Measurements from ENCODE around the gene NR2F1-AS1. TPM values are rescaled to one million over a fixed set of nuclear protein-coding genes. Genes with fewer than 3 reads are reported as not detected.
"Not testable (repeated sequence)": the region's sequence is repeated elsewhere in the genome, so short reads cannot be mapped to it uniquely, and the experiment has no call there.

Gene NR2F1-AS1
- total and polyA plus RNA-seq, 4 donors: 2.0 to 4.0 (median 2.1) TPM

DNA sequence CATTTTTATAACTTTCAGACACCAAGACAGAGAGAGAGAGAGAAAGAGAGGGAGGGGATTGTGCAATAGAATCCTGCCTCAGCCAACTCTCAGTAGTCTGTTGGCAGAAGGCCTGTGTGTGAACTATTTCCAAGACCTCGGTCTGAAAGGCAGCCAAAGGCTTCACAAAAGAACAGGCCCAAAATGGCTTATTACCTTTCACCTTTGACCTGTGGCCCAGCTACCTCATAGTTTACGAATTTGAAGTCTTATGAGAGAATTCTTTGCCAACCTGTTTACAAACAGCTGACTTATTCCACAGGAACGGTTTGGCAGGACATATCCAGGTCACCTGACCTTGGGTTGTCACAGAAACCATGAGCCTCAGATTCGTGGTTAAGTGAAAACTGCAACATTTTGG is 48.6 kb downstream of the NR2F1-AS1 start:
- peak; percentile 34 for DNase-seq (ENCODE audit: low spot score)
- Histone ChIP-seq H3K4me3 (ENCODE audit: low read depth in 1 of 3, low read length in 3 of 3) (no peak overlapping the region), H3K9ac (ENCODE audit: low read depth in 1 of 2, low read length in 2 of 2) (no peak overlapping the region), H3K36me3 (ENCODE audit: control insufficient read depth in 4 of 4, insufficient read depth in 3 of 4, low read depth in 1 of 4, low read length in 3 of 4) (no peaks in the 10 kb centered on the region), H3K27me3 (ENCODE audit: control insufficient read depth in 4 of 4, insufficient read depth in 4 of 4, low read length in 3 of 4) (no peaks in the 10 kb centered on the region), H3K4me1 (ENCODE audit: control insufficient read depth in 4 of 4, insufficient read depth in 4 of 4, low read length in 3 of 4) (peaks cover 0 to 7% (median 4%) of the 10 kb centered on the region in 4 donors), H3K9me3 (ENCODE audit: control insufficient read depth in 4 of 4, low read length in 3 of 4) (no peaks in the 10 kb centered on the region), H3K27ac (ENCODE audit: low read depth in 1 of 2, low read length in 2 of 2) (peak overlapping the region; percentile 44 to 72)
- peak; percentile 71 for TF ChIP-seq FOXA1 (IDR thresholded peaks at IDR 0.05)
- TF ChIP-seq ATF3 (IDR thresholded peaks at IDR 0.05): no peak
- no peak for TF ChIP-seq HNF4G (IDR thresholded peaks at IDR 0.05)
- peak in 1 of 2 donors; percentile 20 for TF ChIP-seq EGR1 (IDR thresholded peaks at IDR 0.05; ENCODE audit: low read depth in 2 of 2)
- TF ChIP-seq NR2F2 (IDR thresholded peaks at IDR 0.05): peak; percentile 100
- no peak for TF ChIP-seq TAF1 (conservative IDR thresholded peaks at IDR 0.05)
- TF ChIP-seq, protein P1, sequence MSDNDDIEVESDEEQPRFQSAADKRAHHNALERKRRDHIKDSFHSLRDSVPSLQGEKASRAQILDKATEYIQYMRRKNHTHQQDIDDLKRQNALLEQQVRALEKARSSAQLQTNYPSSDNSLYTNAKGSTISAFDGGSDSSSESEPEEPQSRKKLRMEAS (IDR thresholded peaks at IDR 0.05): peak; percentile 62
- TF ChIP-seq RXRA (IDR thresholded peaks at IDR 0.05): peak; percentile 93 to 95
- TF ChIP-seq SP1 (IDR thresholded peaks at IDR 0.05): peak; percentile 82
- TF ChIP-seq, protein P2, sequence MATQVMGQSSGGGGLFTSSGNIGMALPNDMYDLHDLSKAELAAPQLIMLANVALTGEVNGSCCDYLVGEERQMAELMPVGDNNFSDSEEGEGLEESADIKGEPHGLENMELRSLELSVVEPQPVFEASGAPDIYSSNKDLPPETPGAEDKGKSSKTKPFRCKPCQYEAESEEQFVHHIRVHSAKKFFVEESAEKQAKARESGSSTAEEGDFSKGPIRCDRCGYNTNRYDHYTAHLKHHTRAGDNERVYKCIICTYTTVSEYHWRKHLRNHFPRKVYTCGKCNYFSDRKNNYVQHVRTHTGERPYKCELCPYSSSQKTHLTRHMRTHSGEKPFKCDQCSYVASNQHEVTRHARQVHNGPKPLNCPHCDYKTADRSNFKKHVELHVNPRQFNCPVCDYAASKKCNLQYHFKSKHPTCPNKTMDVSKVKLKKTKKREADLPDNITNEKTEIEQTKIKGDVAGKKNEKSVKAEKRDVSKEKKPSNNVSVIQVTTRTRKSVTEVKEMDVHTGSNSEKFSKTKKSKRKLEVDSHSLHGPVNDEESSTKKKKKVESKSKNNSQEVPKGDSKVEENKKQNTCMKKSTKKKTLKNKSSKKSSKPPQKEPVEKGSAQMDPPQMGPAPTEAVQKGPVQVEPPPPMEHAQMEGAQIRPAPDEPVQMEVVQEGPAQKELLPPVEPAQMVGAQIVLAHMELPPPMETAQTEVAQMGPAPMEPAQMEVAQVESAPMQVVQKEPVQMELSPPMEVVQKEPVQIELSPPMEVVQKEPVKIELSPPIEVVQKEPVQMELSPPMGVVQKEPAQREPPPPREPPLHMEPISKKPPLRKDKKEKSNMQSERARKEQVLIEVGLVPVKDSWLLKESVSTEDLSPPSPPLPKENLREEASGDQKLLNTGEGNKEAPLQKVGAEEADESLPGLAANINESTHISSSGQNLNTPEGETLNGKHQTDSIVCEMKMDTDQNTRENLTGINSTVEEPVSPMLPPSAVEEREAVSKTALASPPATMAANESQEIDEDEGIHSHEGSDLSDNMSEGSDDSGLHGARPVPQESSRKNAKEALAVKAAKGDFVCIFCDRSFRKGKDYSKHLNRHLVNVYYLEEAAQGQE (IDR thresholded peaks at IDR 0.05): peak; percentile 51
- peak; percentile 78 to 85 for TF ChIP-seq JUND (IDR thresholded peaks at IDR 0.05)
- TF ChIP-seq GABPA (IDR thresholded peaks at IDR 0.05 in 1 of 2, conservative IDR thresholded peaks at IDR 0.05 in 1 of 2): peak in 1 of 2 donors; percentile 7
- TF ChIP-seq CTCF (IDR thresholded peaks at IDR 0.05; ENCODE audit: low read depth, low read length, missing input control): no peak
- peak; percentile 73 for TF ChIP-seq FOXA2 (IDR thresholded peaks at IDR 0.05)
- TF ChIP-seq HNF4A (conservative IDR thresholded peaks at IDR 0.05): peak; percentile 79 to 80
- TF ChIP-seq YY1 (IDR thresholded peaks at IDR 0.05): peak; percentile 93
- TF ChIP-seq, protein P3, sequence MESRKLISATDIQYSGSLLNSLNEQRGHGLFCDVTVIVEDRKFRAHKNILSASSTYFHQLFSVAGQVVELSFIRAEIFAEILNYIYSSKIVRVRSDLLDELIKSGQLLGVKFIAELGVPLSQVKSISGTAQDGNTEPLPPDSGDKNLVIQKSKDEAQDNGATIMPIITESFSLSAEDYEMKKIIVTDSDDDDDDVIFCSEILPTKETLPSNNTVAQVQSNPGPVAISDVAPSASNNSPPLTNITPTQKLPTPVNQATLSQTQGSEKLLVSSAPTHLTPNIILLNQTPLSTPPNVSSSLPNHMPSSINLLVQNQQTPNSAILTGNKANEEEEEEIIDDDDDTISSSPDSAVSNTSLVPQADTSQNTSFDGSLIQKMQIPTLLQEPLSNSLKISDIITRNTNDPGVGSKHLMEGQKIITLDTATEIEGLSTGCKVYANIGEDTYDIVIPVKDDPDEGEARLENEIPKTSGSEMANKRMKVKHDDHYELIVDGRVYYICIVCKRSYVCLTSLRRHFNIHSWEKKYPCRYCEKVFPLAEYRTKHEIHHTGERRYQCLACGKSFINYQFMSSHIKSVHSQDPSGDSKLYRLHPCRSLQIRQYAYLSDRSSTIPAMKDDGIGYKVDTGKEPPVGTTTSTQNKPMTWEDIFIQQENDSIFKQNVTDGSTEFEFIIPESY (IDR thresholded peaks at IDR 0.05): peak; percentile 63
- peak; percentile 54 to 58 for TF ChIP-seq RAD21 (IDR thresholded peaks at IDR 0.05)
- WGBS: 12% methylated on average over 4 of the region's 4 CpGs

DNA sequence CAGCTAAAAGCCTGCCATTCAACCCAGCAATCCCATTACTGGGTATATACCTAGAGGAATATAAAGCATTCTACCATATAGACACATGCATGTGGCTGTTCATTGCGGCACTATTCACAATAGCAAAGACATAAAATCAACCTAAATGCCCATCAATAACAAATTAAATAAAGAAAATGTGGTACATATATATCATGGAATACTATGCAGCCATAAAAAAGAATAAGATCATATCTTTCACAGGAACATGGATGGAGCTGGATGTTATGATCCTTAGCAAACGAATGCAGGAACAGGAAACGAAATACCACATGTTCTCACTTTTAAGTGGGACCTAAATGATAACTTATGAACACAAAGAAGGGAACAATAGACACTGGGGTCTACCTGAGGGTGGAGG is 59.2 kb downstream of the NR2F1-AS1 start:
- not testable (repeated sequence) for H3K36me3 ChIP-seq (ENCODE audit: control insufficient read depth in 4 of 4, insufficient read depth in 3 of 4, low read depth in 1 of 4, low read length in 3 of 4); H3K27me3 ChIP-seq (ENCODE audit: control insufficient read depth in 4 of 4, insufficient read depth in 4 of 4, low read length in 3 of 4); H3K9ac ChIP-seq (ENCODE audit: low read depth in 1 of 2, low read length in 2 of 2); H3K4me3 ChIP-seq (ENCODE audit: low read depth in 1 of 3, low read length in 3 of 3); DNase-seq (ENCODE audit: low spot score); H3K4me1 ChIP-seq (ENCODE audit: control insufficient read depth in 4 of 4, insufficient read depth in 4 of 4, low read length in 3 of 4); H3K9me3 ChIP-seq (ENCODE audit: control insufficient read depth in 4 of 4, low read length in 3 of 4); H3K27ac ChIP-seq (ENCODE audit: low read depth in 1 of 2, low read length in 2 of 2)
- 92% methylated on average over 3 of the region's 3 CpGs for WGBS
